HG03175 (cell line): Measurements from ENCODE around the gene KMT5C.

Experiments used
- ATAC-seq: cut with Tn5 transposase; IDR thresholded peaks from one replicate; pipeline ENCODE4 v1.9.1; 2021; ENCODE audit warnings: mild to moderate bottlenecking, moderate library complexity; ENCODE audit not compliant: unreplicated experiment

Gene KMT5C

DNA sequence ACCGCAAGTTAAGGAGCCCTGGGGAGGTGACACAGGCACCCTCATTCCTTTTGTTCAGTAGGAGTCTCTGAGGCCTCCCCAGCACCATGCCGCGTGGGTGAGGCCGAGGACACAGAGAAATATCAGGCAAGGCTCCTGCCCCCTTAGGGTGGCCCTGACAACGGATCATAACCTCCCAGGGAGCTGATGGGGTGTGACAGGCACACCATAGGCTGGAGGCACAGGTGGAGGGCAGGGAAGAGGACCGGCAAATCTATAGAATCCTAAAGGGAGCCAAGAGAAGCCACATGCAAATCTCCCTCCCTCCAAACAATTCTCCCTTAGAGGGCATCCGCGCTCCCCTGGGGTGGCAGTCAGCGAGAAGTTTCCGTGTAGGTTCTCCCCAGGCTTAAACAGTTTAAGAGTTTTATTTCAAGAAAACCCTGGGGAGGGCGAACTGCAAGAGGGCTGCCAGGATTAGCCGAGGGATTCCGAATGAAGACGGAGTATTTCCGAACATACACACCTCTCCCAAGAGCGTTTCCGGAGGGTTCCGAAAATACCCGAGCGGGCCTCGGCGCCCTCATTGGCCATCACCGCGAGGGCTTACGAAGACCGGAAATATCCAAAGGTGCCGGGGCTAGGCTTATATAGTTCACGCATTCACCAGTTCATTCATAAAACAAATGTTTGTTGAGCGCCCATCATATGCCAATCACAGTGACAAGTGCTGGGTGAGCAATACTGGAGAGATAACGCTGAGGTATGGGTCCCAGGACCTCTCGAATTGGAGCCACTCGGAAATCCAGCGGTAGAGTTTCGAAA, 45.4 kb downstream of the KMT5C start:
- ATAC-seq: peak; percentile 60

DNA sequence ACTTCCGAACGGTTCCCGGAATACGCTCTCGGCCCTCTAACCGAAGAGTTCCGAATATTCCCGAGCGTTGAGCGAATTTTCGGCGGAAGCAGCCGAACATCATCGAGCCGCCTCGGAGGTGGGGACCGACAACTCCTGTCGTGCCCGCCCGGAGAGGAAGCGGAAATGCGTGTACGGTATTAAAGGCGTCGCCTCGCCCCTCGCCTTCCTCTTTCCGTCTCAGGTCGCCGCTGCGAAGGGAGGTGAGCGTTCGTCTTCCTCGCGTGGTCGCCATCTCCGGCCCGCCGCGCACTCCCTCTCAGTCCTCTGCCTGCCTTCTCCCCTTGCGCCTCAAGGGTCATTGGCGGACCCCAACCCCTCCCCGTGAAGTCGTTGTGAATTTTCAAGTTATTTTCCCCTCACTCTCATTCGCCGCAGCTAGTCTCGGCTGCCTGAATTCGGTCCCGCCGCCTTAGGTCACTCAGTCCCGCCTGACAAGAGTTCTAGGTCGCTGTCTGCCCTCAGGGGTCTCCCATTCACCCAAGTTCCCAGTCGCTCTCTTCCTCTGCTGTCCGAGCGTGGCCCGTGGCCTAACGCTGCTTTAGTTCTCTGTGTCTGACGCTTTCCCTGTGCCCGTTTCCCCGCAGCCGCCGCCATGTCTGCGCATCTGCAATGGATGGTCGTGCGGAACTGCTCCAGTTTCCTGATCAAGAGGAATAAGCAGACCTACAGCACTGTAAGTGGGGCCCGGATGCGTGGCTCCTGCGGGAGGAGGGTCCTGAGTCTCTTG, 46.2 kb downstream of the KMT5C start, which contains the start of gene RPL28:
Gene RPL28 (plus strand): TSS at position 209 of the 769 bp plus-strand sequence. CDS start 426 bp downstream, at position 635.
- peak; percentile 72 for ATAC-seq

DNA sequence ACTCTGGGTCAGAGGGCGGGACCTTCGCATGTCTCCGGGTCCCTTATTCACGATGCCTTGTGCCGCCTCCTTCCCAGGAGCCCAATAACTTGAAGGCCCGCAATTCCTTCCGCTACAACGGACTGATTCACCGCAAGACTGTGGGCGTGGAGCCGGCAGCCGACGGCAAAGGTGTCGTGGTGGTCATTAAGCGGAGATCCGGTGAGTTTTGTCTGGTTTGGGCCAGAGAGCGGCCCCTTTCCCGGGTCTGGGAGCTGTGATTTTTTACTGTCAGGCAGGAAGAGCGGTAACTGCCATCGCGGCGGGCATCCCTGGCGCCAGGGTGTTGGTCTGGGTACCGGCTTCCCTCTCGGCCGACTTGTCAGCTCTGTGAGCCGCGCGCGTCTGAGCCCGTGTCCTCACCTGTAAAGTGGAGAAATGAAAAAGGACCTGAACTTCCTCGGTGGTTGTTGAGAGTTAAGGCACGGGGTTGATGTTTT, 46.9 kb downstream of the KMT5C start:
- no peak for ATAC-seq

DNA sequence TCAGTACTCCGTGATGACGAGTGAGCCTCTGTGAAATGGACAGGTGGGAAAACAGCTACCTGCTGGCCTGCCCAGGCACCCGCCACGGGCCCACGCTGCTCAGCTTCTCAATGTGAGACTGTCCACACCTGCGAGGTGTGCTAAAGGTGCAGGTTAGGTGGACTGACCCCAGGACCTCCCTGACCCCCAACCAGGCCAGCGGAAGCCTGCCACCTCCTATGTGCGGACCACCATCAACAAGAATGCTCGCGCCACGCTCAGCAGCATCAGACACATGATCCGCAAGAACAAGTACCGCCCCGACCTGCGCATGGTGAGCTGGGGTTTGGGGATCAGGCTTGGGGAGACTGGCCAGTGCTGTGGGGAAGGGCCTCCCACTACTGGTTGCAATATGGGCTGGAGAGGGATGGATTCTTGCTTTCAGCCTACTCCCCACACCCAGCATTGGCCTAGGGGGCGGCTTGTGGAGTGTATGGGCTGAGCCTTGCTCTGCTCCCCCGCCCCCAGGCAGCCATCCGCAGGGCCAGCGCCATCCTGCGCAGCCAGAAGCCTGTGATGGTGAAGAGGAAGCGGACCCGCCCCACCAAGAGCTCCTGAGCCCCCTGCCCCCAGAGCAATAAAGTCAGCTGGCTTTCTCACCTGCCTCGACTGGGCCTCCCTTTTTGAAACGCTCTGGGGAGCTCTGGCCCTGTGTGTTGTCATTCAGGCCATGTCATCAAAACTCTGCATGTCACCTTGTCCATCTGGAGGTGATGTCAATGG, 48.2 kb downstream of the KMT5C start:
- no peak for ATAC-seq

DNA sequence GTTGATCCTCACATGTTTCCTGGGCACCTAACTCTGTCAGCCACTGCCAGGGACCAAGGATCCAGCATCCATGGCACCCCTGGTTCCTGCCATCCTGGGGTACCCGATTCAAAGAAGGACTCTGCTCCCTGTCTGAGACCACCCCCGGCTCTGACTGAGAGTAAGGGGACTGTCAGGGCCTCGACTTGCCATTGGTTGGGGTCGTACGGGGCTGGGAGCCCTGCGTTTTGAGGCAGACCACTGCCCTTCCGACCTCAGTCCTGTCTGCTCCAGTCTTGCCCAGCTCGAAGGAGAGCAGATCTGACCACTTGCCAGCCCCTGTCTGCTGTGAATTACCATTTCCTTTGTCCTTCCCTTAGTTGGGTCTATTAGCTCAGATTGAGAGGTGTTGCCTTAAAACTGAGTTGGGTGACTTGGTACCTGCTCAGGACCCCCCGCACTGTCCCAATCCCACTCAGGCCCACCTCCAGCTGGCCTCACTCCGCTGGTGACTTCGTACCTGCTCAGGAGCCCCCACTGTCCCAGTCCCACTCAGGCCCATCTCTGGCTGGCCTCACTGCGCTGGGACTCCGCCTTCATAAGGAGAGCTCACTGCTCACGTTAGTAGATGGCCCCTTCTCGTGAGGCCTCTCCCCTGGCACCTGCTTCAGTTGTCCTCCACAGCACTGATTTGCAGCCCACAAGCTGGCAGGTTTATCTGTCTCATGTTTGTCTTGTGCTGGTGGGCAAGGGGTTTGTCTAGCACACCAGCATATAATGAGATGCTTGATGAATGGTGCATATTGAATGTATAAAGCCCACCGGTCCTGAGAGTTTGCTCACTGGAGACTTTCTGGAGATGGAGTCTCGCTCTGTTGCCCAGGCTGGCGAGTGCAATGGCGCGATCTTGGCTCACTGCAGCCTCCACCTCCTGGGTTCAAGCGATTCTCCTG, 50.0 kb downstream of the KMT5C start:
- ATAC-seq: no peak

DNA sequence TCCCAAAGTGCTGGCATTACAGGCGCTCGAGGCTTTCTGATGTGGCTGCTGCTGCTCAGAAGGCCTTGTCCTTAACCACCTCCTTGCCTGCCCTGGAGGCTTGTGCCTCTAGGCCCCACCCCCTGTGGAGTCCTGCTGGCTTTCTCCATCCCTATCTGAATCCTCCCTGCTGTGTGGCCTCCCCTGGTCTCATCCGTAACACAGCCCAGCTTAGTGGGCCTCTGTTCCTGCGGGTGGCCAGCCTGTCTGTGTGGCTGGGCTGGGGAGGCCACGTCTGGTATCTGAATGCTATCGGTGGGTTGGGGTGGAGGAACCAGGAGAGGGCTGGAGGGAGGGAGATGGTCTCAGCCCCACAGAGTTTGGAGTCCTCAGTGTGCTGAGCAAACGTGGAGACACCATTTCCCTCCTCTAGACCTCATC, 50.8 kb downstream of the KMT5C start:
- ATAC-seq: no peak

DNA sequence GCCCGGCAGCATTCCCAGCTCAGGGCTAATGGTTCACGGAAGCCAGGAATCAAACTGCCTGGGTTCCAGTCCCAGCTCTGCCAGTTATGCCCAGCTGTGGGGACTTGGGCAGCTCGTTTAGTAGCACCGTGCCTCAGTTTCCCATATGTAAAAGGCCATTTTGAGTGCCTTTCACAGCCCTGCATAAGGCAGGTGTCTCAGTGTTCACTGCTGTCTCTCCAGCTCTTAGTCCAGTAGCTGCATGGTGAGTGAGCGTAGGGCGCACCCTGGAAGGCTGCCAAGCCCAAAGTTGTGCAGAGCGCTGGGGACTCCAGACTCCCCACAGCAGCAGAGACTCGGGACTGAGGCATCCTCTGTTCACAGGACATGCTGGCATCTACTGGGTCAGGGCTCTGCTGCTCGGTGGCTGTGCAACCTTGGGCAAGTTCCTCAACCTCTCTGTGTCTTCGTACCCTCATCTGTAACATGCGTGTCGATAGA, 51.6 kb downstream of the KMT5C start:
- no peak for ATAC-seq

DNA sequence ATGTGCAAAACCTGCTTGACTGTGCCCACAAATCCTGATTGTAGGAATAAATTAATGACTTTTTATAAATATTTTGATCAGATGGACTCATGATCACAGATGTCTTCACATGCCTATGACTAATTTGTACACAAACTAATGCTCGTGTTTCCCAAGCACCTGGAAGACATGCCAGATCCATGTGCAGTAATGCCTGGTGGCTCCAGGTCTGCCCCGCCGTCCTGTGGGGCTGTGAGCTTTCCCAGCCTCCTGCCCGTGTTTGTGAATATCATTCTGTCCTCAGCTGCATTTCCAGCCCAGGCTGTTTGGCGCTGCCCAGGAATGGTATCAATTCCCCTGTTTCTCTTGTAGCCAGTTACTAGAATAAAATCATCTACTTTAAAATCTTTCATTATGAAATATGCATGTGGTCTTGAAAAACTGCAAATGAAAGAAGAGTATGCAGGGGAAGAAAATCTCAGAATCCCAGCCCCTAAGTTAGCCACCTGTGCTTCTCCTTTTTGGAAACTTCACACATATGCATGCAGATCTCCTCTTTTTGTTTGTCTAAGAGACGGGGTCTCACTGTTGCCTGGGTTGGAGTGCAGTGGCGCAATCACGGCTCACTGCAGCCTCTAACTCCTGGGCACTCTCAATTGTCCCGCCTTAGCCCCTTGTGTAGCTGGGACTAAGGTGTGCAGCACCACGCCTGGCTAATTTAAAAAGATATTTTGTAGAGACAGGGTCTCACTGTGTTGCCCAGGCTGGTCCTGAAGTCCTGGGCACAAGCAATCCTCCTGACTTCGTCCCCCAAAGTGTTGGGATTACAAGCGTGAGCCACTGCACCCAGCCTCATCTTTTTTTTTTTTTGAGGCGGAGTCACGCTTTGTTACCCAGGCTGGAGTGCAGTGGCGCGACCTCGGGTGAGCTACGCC, 52.3 kb downstream of the KMT5C start:
- ATAC-seq: no peak

DNA sequence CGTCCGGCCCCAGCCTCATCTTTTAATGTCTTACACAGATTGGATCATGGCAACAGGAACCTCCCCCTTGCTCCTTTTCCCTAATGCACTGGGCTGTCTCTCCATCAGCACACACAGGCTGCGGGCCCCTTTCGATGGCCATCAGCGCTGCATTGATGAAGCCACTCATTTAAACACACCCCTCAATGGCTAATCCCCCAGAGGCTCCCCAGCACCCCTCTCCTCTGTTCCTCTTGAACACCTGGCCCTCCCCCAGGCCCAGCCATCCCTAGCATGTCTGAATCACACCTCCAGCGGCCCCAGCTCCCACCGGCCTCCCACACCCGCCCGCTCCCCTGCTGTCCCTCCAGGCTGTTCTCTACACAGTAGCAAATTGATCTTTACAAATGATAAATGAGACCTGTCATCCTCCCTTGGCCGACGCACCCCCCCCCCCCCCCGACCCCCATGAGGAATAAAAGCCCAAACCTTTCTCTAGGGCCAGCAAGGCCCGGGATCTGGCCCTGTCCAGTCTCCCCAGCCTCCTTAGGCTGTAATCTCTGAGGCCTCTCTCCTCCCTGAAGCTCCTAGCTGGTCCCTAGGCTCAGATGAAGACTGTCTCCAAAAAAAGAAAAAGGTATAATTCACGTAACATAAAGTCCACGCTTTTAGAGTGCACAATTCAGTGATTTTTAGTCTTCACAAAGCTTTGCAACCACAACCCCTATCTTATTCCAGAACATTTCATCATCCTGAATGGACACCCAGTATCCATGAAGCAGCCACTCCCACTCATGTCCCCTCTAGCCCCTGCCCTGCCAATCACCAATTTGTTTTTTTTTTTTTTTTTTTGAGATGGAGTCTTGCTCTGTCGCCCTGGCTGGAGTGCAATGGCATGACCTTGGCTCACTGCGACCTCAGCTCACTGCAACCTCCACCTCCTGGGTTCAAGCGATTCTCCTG, 53.4 kb downstream of the KMT5C start:
- no peak for ATAC-seq
